CD14-positive monocyte (primary cell): ENCODE measurements around the gene RBM10. TPM values are rescaled to one million over a fixed set of nuclear protein-coding genes. Genes with fewer than 3 reads are reported as not detected.

Experiments
- DNase-seq, 3 donors: peaks; one replicate each; pipeline ENCODE4 v3.0.0-alpha.2; 2011 to 2022
- H2AFZ ChIP-seq: 2 replicates; pipeline ENCODE4 v1.6.0; 2012; ENCODE audit warnings: mild to moderate bottlenecking, low read depth, low read length, inconsistent platforms; ENCODE audit not compliant: insufficient read depth, poor library complexity, severe bottlenecking
- H3K27ac ChIP-seq, 2 donors: 1 replicate in 1 of 2; 2 replicates in 1 of 2; pipeline ENCODE4 v1.5.1; 2012 to 2013; ENCODE audit warnings: low read length in 2 of 2, control low read depth in 1 of 2, inconsistent platforms in 1 of 2, low read depth in 1 of 2, mild to moderate bottlenecking in 1 of 2
- H3K27me3 ChIP-seq, 2 donors: one replicate each; pipeline versions ENCODE4 v1.6.0 to v1.6.1; 2011 to 2013; ENCODE audit warnings: low read length in 2 of 2; ENCODE audit not compliant: control insufficient read depth in 2 of 2, insufficient read depth in 2 of 2
- H3K36me3 ChIP-seq, 2 donors: replicated peaks in 1 of 2; 1 replicate in 1 of 2; 2 replicates in 1 of 2; pipeline versions ENCODE4 v1.5.1 to v1.6.1; 2012 to 2013; ENCODE audit warnings: low read length in 2 of 2, control low read depth in 1 of 2, inconsistent platforms in 1 of 2, mild to moderate bottlenecking in 1 of 2; ENCODE audit not compliant: insufficient read depth in 2 of 2, control insufficient read depth in 1 of 2
- H3K4me1 ChIP-seq, 2 donors: 1 replicate in 1 of 2; 2 replicates in 1 of 2; pipeline versions ENCODE4 v1.5.1 to v1.6.1; 2012 to 2013; ENCODE audit warnings: low read length in 2 of 2, control low read depth in 1 of 2, inconsistent platforms in 1 of 2, mild to moderate bottlenecking in 1 of 2, moderate library complexity in 1 of 2; ENCODE audit not compliant: insufficient read depth in 2 of 2, control insufficient read depth in 1 of 2
- H3K4me2 ChIP-seq: replicated peaks from 2 replicates; pipeline ENCODE3; 2012; ENCODE audit warnings: low read length, moderate library complexity, mild to moderate bottlenecking; ENCODE audit not compliant: poor library complexity, severe bottlenecking; ENCODE audit errors: extremely low read depth
- H3K4me3 ChIP-seq, 3 experiments: fragments of 200-600 bp in 1 of 3; sonication (generic) in 1 of 3; replicated peaks in 1 of 3; 1 replicate in 2 of 3; 2 replicates in 1 of 3; pipeline ENCODE4 v1.5.1; 2011 to 2013; ENCODE audit warnings: low read length in 3 of 3, mild to moderate bottlenecking in 3 of 3, control low read depth in 2 of 3, low read depth in 2 of 3, inconsistent platforms in 1 of 3, moderate library complexity in 1 of 3
- H3K79me2 ChIP-seq: 2 replicates; pipeline ENCODE4 v1.6.0; 2012; ENCODE audit warnings: mild to moderate bottlenecking, control low read depth, inconsistent platforms, low read length, moderate library complexity; ENCODE audit not compliant: insufficient read depth
- H3K9ac ChIP-seq: 2 replicates; pipeline ENCODE4 v1.6.0; 2017; ENCODE audit warnings: low read length, mild to moderate bottlenecking; ENCODE audit not compliant: insufficient read depth, poor library complexity, severe bottlenecking
- H3K9me3 ChIP-seq, 2 donors: replicated peaks in 1 of 2; 1 replicate in 1 of 2; 2 replicates in 1 of 2; pipeline versions ENCODE4 v1.5.1 to v1.6.1; 2012 to 2013; ENCODE audit warnings: low read length in 2 of 2, control low read depth in 1 of 2; ENCODE audit not compliant: control insufficient read depth in 1 of 2, insufficient read depth in 1 of 2
- H4K20me1 ChIP-seq: 2 replicates; pipeline ENCODE4 v1.6.0; 2012; ENCODE audit warnings: mild to moderate bottlenecking, low read length, control low read depth, moderate library complexity; ENCODE audit not compliant: insufficient read depth
- H3K27ac Mint-ChIP-seq, 7 donors: one replicate each; pipeline ENCODE4 v1.8.0; 2020; ENCODE audit warnings: mild to moderate bottlenecking in 7 of 7, mixed read lengths in 7 of 7, moderate library complexity in 6 of 7, inconsistent platforms in 2 of 7
- H3K27me3 Mint-ChIP-seq, 3 donors: one replicate each; pipeline ENCODE4 v1.8.0; 2021 to 2022; ENCODE audit warnings: low read depth in 3 of 3, mild to moderate bottlenecking in 3 of 3, mixed read lengths in 3 of 3, moderate library complexity in 3 of 3, inconsistent platforms in 1 of 3
- H3K36me3 Mint-ChIP-seq, 2 donors: one replicate each; pipeline ENCODE4 v1.8.0; 2020; ENCODE audit warnings: mixed read lengths in 2 of 2, inconsistent platforms in 1 of 2, mild to moderate bottlenecking in 1 of 2
- H3K4me1 Mint-ChIP-seq: one replicate; pipeline ENCODE4 v1.8.0; 2020; ENCODE audit warnings: mild to moderate bottlenecking, mixed read lengths
- H3K4me3 Mint-ChIP-seq, 2 donors: one replicate each; pipeline ENCODE4 v1.8.0; 2020; ENCODE audit warnings: mild to moderate bottlenecking in 2 of 2, mixed read lengths in 2 of 2, moderate library complexity in 1 of 2
- H3K9me3 Mint-ChIP-seq, 7 donors: one replicate each; pipeline ENCODE4 v1.8.0; 2020 to 2022; ENCODE audit warnings: mixed read lengths in 7 of 7, mild to moderate bottlenecking in 6 of 7, moderate library complexity in 6 of 7, inconsistent platforms in 2 of 7
- WGBS: methylation state at CpG from one replicate; pipeline ENCODE4 v1.1.5; 2013; ENCODE audit warnings: missing lambda C conversion rate; ENCODE audit not compliant: insufficient coverage; 5-methylcytosine and 5-hydroxymethylcytosine counted together
- intact Hi-C, 2 donors: fragments of 100-400 bp; cut with micrococcal nuclease; formaldehyde crosslinking; loops; one replicate each; pipeline versions ENCODE4 v1.15.0 to v1.15.1; 2023
- polyA plus RNA-seq, 3 donors: library from polyadenylated mRNA; depleted of rRNA in 1 of 3; unstranded in 2 of 3; stranded (reverse) in 1 of 3; fragments of 300-500 nt in 2 of 3; fragments of >200 nt in 1 of 3; fragmentation: Illumina TruSeq in 2 of 3; gene quantifications; 1 replicate in 2 of 3; 2 replicates in 1 of 3; pipeline ENCODE4 v1.2.3, GENCODE V29; 2012 to 2021
- TF ChIP-seq, protein P1 (sequence below): fragments of 200-600 bp; IDR thresholded peaks from one replicate; pipeline ENCODE4 v1.8.0; 2022; ENCODE audit warnings: antibody characterized with exemption, mild to moderate bottlenecking

Gene RBM10
- polyA plus RNA-seq, 3 donors = 7.3 to 29.4 (median 14.0) TPM

DNA sequence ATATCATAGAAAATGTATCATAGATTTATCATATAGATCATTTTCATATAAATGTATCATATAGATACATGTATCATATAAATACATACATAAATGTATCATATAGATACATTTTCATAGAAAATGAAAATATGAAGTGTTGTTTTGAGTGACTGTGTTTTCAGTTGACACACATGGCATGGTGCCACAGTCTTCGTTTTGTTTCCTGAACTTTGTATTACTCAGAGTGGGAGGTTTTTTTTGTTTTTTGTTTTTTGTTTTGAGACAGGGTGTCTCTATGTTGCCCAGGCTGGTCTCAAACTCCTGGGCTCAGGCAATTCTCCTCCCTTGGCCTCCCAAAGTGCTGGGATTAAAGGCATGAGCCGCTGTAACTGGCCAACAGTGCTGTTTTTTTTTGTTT lies 3.9 kb downstream of the RBM10 start:
- Histone ChIP-seq H3K79me2 (peaks cover 86% of the 10 kb centered on the region), H3K4me1 (peaks cover 16 to 21% of the 10 kb centered on the region in 2 donors), H3K4me2 (no peak overlapping the region), H3K4me3 (no peak overlapping the region), H3K9me3 (no peaks in the 10 kb centered on the region), H3K27me3 (no peaks in the 10 kb centered on the region), H3K36me3 (peaks cover 5 to 33% of the 10 kb centered on the region in 2 donors), H4K20me1 (peaks cover 45% of the 10 kb centered on the region), H2AFZ (no peak overlapping the region), H3K9ac (no peak overlapping the region), H3K27ac (no peak overlapping the region)
- intact Hi-C loops = no loop called here
- no peak for DNase-seq
- Mint-ChIP-seq H3K4me1 (peaks cover 19% of the 10 kb centered on the region), H3K9me3 (peaks cover 0 to 25% (median 15%) of the 10 kb centered on the region in 7 donors), H3K36me3 (peaks cover 2 to 26% of the 10 kb centered on the region in 2 donors), H3K27ac (no peak overlapping the region), H3K27me3 (peaks cover 0 to 17% (median 0%) of the 10 kb centered on the region in 3 donors), H3K4me3 (no peak overlapping the region)
- no CpG with 5 or more reads among the region's 2 CpGs for WGBS
- TF ChIP-seq, protein P1, sequence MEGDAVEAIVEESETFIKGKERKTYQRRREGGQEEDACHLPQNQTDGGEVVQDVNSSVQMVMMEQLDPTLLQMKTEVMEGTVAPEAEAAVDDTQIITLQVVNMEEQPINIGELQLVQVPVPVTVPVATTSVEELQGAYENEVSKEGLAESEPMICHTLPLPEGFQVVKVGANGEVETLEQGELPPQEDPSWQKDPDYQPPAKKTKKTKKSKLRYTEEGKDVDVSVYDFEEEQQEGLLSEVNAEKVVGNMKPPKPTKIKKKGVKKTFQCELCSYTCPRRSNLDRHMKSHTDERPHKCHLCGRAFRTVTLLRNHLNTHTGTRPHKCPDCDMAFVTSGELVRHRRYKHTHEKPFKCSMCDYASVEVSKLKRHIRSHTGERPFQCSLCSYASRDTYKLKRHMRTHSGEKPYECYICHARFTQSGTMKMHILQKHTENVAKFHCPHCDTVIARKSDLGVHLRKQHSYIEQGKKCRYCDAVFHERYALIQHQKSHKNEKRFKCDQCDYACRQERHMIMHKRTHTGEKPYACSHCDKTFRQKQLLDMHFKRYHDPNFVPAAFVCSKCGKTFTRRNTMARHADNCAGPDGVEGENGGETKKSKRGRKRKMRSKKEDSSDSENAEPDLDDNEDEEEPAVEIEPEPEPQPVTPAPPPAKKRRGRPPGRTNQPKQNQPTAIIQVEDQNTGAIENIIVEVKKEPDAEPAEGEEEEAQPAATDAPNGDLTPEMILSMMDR = no peak

DNA sequence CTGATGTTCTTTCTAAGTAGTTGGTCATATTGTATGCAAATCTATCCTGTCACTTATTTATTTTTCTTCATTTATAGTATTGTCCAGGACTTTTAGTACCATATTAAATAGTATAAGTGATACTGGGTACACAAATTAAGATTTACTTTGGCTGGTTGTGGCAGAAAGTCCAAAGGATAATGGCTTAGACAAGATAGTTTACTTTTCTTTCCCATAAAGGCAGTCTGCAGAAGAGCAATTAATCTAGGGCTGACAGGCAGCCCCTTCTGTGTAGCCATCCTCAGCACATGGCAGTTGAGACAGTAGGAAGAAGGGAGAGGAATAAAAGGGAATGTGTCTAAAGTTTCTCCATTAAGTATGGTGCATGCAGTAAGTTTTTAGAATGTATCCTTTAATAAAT lies 6.4 kb downstream of the RBM10 start:
- Histone ChIP-seq H3K36me3 (peaks cover 8 to 45% of the 10 kb centered on the region in 2 donors), H3K4me3 (no peak overlapping the region), H3K27me3 (no peaks in the 10 kb centered on the region), H3K79me2 (peaks cover 93% of the 10 kb centered on the region), H3K4me1 (peaks cover 7 to 11% of the 10 kb centered on the region in 2 donors), H3K4me2 (no peak overlapping the region), H3K9me3 (no peaks in the 10 kb centered on the region), H2AFZ (no peak overlapping the region), H4K20me1 (peaks cover 48% of the 10 kb centered on the region), H3K9ac (no peak overlapping the region), H3K27ac (no peak overlapping the region)
- TF ChIP-seq, protein P1 = no peak
- Mint-ChIP-seq H3K9me3 (peaks cover 0 to 17% (median 1%) of the 10 kb centered on the region in 7 donors), H3K36me3 (peaks cover 5 to 39% of the 10 kb centered on the region in 2 donors), H3K27me3 (peaks cover 0 to 15% (median 0%) of the 10 kb centered on the region in 3 donors), H3K27ac (no peak overlapping the region), H3K4me1 (peaks cover 11% of the 10 kb centered on the region), H3K4me3 (no peak overlapping the region)
- DNase-seq = no peak
- intact Hi-C loops = no loop called here
